HPDE6-E6E7 (cell line): ENCODE measurements around the gene GGCT.

Source experiments
- DNase-seq: peaks from one replicate; pipeline ENCODE4 v3.0.0; 2011; ENCODE audit warnings: missing footprints; ENCODE audit errors: extremely low spot score

GGCT gene

GRCh38 chr7:30463405-30464145 lies 41.1 kb downstream of the GGCT start:
- no peak for DNase-seq

- DNase-seq = no peak
Measured at GRCh38 chr7:30462179-30462578, 42.5 kb downstream of the GGCT start.

- DNase-seq = no peak
Measured at GRCh38 chr7:30460246-30460633, 44.4 kb downstream of the GGCT start.

- DNase-seq = no peak
Measured at GRCh38 chr7:30459591-30460245, 44.9 kb downstream of the GGCT start.

GRCh38 chr7:30458311-30458710 lies 46.3 kb downstream of the GGCT start:
- no peak for DNase-seq

GRCh38 chr7:30453921-30454320 lies 50.7 kb downstream of the GGCT start:
- DNase-seq = no peak

GRCh38 chr7:30453016-30453415 lies 51.6 kb downstream of the GGCT start:
- no peak for DNase-seq

- DNase-seq = no peak
Measured at GRCh38 chr7:30452280-30452930, 52.2 kb downstream of the GGCT start.

GRCh38 chr7:30451539-30452279 lies 52.9 kb downstream of the GGCT start:
- no peak for DNase-seq

- no peak for DNase-seq
Measured at GRCh38 chr7:30450983-30451497, 53.6 kb downstream of the GGCT start.

- no peak for DNase-seq
Measured at GRCh38 chr7:30450240-30450982, 54.2 kb downstream of the GGCT start.

GRCh38 chr7:30448461-30449189 lies 56.0 kb downstream of the GGCT start:
- no peak for DNase-seq

GRCh38 chr7:30447466-30447865 lies 57.2 kb downstream of the GGCT start:
- no peak for DNase-seq
